ENCODE measurements around the gene ZBED3.

ZBED3 gene

GRCh38 chr5:77077829-77078176 is 9.3 kb downstream of the ZBED3 start:
- no peak for DNase-seq
- Histone ChIP-seq H3K27ac (ENCODE audit: low read length) (no peak overlapping the region), H3K4me3 (ENCODE audit: low read depth in 1 of 2, low read length in 2 of 2) (no peak overlapping the region), H3K27me3 (ENCODE audit: insufficient read depth, low read length, poor library complexity) (no peaks in the 10 kb centered on the region), H3K79me2 (ENCODE audit: insufficient read depth, low read length) (peaks cover 47% of the 10 kb centered on the region), H3K9ac (ENCODE audit: low read depth, low read length) (no peak overlapping the region), H2AFZ (ENCODE audit: low read depth, low read length) (no peak overlapping the region), H3K4me1 (ENCODE audit: insufficient read depth, low read length) (no peaks in the 10 kb centered on the region), H3K9me3 (ENCODE audit: insufficient read depth, low read length, severe bottlenecking) (no peaks in the 10 kb centered on the region), H4K20me1 (ENCODE audit: insufficient read depth, low read length) (peaks cover 33% of the 10 kb centered on the region; the same call in 1 of the 2 replicates), H3K4me2 (ENCODE audit: insufficient read depth, low read length) (no peak overlapping the region), H3K36me3 (ENCODE audit: insufficient read depth, low read length) (peaks cover 64% of the 10 kb centered on the region)
- no peak for TF ChIP-seq EZH2 (IDR thresholded peaks at IDR 0.05; ENCODE audit: borderline replicate concordance, low read depth, low read length, severe bottlenecking)
- no peak for TF ChIP-seq CTCF (IDR thresholded peaks at IDR 0.05; ENCODE audit: borderline replicate concordance, extremely low read depth, low read length, poor library complexity, severe bottlenecking)
- ATAC-seq (ENCODE audit: insufficient read depth, low read depth), result no peak

DNA sequence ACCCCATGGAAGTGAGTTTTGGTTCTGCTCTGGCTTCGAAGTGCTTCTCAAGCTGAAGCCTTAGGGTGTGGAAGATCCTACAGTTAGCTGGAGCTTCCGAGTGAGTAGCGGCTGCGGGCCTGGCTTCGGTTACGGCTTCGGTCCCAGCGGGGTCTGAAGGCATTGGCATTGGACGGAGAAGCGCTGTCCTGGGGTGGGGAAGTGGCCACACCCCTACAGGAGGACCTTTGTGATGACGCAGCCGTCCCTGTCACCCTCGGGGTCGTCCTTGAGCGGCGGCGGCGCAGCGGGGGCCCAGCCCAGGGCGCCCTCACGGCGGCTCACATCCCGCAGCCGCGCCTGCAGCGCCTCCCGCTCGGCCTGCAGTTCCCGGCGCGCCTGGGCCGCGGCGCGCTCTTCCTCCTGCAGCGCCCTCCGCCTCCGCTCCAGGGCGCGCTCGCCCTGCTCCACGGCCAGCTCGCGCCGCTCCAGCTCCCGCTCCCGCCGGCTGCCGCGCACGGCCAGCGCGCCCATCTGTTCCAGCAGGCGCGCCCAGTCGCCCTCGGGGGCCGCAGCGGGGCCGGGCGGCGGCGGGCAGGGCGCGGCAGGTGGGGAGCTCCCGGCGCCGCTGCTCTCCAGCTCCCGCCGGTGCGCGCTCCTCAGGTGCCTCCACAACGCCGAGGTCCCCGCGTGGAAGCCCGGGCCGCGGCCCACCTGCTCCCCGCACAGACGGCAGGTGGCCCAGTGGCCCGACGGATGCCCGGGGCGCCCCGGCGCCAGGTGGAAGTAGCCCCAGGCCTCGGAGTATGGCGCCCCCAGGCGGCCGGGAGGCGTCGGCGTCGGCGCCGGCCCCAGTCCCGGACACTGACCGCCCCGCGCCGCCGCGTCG is 9.9 kb downstream of the ZBED3 start:
- Histone ChIP-seq H3K9me3 (ENCODE audit: insufficient read depth, low read length, severe bottlenecking) (no peaks in the 10 kb centered on the region), H3K4me3 (ENCODE audit: low read depth in 1 of 2, low read length in 2 of 2) (no peak overlapping the region), H4K20me1 (ENCODE audit: insufficient read depth, low read length) (peaks cover 33% of the 10 kb centered on the region; the same call in 1 of the 2 replicates), H2AFZ (ENCODE audit: low read depth, low read length) (no peak overlapping the region), H3K27me3 (ENCODE audit: insufficient read depth, low read length, poor library complexity) (no peaks in the 10 kb centered on the region), H3K4me2 (ENCODE audit: insufficient read depth, low read length) (no peak overlapping the region), H3K36me3 (ENCODE audit: insufficient read depth, low read length) (peaks cover 63% of the 10 kb centered on the region), H3K9ac (ENCODE audit: low read depth, low read length) (no peak overlapping the region), H3K79me2 (ENCODE audit: insufficient read depth, low read length) (peaks cover 42% of the 10 kb centered on the region), H3K4me1 (ENCODE audit: insufficient read depth, low read length) (no peaks in the 10 kb centered on the region), H3K27ac (ENCODE audit: low read length) (no peak overlapping the region)
- no peak for ATAC-seq (ENCODE audit: insufficient read depth, low read depth)
- DNase-seq, result no peak
- TF ChIP-seq CTCF (IDR thresholded peaks at IDR 0.05; ENCODE audit: borderline replicate concordance, extremely low read depth, low read length, poor library complexity, severe bottlenecking) (no peak), EZH2 (IDR thresholded peaks at IDR 0.05; ENCODE audit: borderline replicate concordance, low read depth, low read length, severe bottlenecking) (no peak)

DNA sequence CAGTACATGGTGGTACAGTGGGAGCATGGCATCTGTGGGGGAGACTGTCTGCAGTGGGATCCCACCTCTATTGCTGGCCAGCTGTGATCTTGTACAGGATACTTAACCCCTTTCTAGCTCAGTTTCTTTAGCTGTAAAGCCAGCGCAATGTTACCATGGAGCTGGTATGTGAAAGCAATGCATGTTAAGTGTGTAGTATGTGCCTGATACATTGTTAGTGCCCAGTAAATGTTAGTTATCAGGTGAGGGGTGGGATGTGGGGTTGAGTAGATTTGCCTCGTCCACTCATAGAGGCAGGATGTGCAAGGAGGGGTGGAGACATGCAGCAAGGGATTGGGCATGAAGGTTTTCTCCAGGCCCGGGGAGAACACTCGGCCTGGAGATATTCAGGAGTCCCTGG is 12.3 kb downstream of the ZBED3 start:
- Histone ChIP-seq H4K20me1 (ENCODE audit: insufficient read depth, low read length) (peaks cover 24% of the 10 kb centered on the region; the same call in 1 of the 2 replicates), H3K4me3 (ENCODE audit: low read depth in 1 of 2, low read length in 2 of 2) (no peak overlapping the region), H3K27me3 (ENCODE audit: insufficient read depth, low read length, poor library complexity) (no peaks in the 10 kb centered on the region), H3K27ac (ENCODE audit: low read length) (no peak overlapping the region), H2AFZ (ENCODE audit: low read depth, low read length) (no peak overlapping the region), H3K9me3 (ENCODE audit: insufficient read depth, low read length, severe bottlenecking) (no peaks in the 10 kb centered on the region), H3K79me2 (ENCODE audit: insufficient read depth, low read length) (peaks cover 22% of the 10 kb centered on the region), H3K4me1 (ENCODE audit: insufficient read depth, low read length) (no peaks in the 10 kb centered on the region), H3K36me3 (ENCODE audit: insufficient read depth, low read length) (peaks cover 55% of the 10 kb centered on the region), H3K9ac (ENCODE audit: low read depth, low read length) (no peak overlapping the region), H3K4me2 (ENCODE audit: insufficient read depth, low read length) (no peak overlapping the region)
- ATAC-seq (ENCODE audit: insufficient read depth, low read depth) (no peak), DNase-seq (no peak)
- no peak for TF ChIP-seq CTCF (IDR thresholded peaks at IDR 0.05; ENCODE audit: borderline replicate concordance, extremely low read depth, low read length, poor library complexity, severe bottlenecking)
- TF ChIP-seq EZH2 (IDR thresholded peaks at IDR 0.05; ENCODE audit: borderline replicate concordance, low read depth, low read length, severe bottlenecking), result no peak

Measured in DND-41 (cell line).